Osteocyte (in vitro differentiated cells): Measurements from ENCODE around the gene LIN7B. TPM values are rescaled to one million over a fixed set of nuclear protein-coding genes. Genes with fewer than 3 reads are reported as not detected.

ENCODE experiments used
- DNase-seq: peaks from one replicate; pipeline ENCODE4 v3.0.0; 2021; ENCODE audit warnings: mixed read lengths; ENCODE audit not compliant: unreplicated experiment; ENCODE audit errors: extremely low spot score
- H3K27ac Mint-ChIP-seq: one replicate; pipeline ENCODE4 v1.8.0; 2021; ENCODE audit warnings: mild to moderate bottlenecking, mixed read lengths; ENCODE audit not compliant: unreplicated experiment
- H3K27me3 Mint-ChIP-seq: one replicate; pipeline ENCODE4 v1.8.0; 2021; ENCODE audit warnings: mixed read lengths; ENCODE audit not compliant: unreplicated experiment
- H3K36me3 Mint-ChIP-seq: one replicate; pipeline ENCODE4 v1.8.0; 2021; ENCODE audit warnings: mixed read lengths; ENCODE audit not compliant: unreplicated experiment
- H3K4me1 Mint-ChIP-seq: one replicate; pipeline ENCODE4 v1.8.0; 2021; ENCODE audit warnings: mixed read lengths; ENCODE audit not compliant: unreplicated experiment
- H3K4me3 Mint-ChIP-seq: one replicate; pipeline ENCODE4 v1.8.0; 2021; ENCODE audit warnings: mild to moderate bottlenecking, moderate library complexity, mixed read lengths; ENCODE audit not compliant: unreplicated experiment
- H3K9me3 Mint-ChIP-seq: one replicate; pipeline ENCODE4 v1.8.0; 2021; ENCODE audit warnings: mixed read lengths; ENCODE audit not compliant: unreplicated experiment
- CTCF ChIP-seq: fragments of 200-600 bp; sonication (generic); IDR thresholded peaks from 2 replicates; pipeline ENCODE4 v1.5.0; 2021; ENCODE audit warnings: antibody characterized with exemption, mild to moderate bottlenecking, moderate library complexity
- total RNA-seq: library from RNA; stranded (reverse); gene quantifications from 2 replicates; pipeline ENCODE4 v1.2.1, GENCODE V29; 2021

The LIN7B gene
- total RNA-seq, 1 donor from 2014 or later, result 9.9 TPM

DNA sequence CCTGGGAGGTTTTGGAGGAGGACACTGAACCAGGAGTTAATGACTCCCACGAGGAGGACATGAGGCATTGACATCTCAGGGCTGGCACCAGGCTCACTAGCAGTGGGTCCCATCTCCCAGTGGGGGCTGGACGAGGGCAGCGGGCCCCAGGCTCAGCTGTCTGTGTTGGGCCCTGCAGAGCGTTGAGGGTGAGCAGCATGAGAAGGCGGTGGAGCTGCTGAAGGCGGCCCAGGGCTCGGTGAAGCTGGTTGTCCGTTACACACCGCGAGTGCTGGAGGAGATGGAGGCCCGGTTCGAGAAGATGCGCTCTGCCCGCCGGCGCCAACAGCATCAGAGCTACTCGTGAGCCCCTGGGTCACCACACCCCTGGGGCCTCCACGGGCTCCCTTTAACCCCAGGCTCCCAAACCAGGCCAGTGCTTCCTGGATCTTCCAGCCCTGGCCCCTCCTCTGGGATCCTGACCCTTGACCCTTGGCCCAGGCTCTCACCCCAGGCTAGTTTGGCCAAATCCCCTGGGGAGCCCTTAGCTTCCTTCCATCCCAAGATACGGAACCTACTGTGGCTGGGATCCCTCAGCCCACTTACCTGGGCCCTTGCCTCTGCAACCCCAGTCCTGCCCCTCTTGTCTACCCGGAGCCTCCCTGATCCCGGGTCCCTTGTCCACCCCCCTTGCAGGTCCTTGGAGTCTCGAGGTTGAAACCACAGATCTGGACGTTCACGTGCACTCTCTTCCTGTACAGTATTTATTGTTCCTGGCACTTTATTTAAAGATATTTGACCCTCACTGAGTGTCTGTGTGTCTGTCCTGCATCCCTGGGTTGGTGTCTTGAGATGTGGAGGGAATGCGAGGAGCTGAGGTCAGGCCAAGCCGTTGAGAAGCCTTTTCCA lies 3.8 kb downstream of the LIN7B start:
- no peaks in the 10 kb centered on the region for H3K36me3 Mint-ChIP-seq
- no peak for TF ChIP-seq CTCF
- no peak for DNase-seq
- H3K4me3 Mint-ChIP-seq, result peak overlapping the region; percentile 80
- no peaks in the 10 kb centered on the region for H3K9me3 Mint-ChIP-seq
- no peaks in the 10 kb centered on the region for H3K27me3 Mint-ChIP-seq
- peaks cover 30% of the 10 kb centered on the region for H3K4me1 Mint-ChIP-seq
- H3K27ac Mint-ChIP-seq, result peak overlapping the region; percentile 84

GRCh38 chr19:49118565-49119410 lies 4.6 kb downstream of the LIN7B start, which contains the start of gene C19orf73:
Gene C19orf73 (minus strand): TSS chr19:49119143. CDS start chr19:49119022, 121 bp downstream.
- peak within 1 kb of the TSS; percentile 84 for H3K27ac Mint-ChIP-seq
- TF ChIP-seq CTCF, result peak; percentile 17
- H3K4me1 Mint-ChIP-seq, result peaks cover 26% of the 10 kb centered on the region
- DNase-seq, result peak; percentile 99
- no peaks in the 10 kb centered on the region for H3K36me3 Mint-ChIP-seq
- H3K27me3 Mint-ChIP-seq, result no peaks in the 10 kb centered on the region
- no peaks in the 10 kb centered on the region for H3K9me3 Mint-ChIP-seq
- H3K4me3 Mint-ChIP-seq, result peak within 1 kb of the TSS; percentile 83

DNA sequence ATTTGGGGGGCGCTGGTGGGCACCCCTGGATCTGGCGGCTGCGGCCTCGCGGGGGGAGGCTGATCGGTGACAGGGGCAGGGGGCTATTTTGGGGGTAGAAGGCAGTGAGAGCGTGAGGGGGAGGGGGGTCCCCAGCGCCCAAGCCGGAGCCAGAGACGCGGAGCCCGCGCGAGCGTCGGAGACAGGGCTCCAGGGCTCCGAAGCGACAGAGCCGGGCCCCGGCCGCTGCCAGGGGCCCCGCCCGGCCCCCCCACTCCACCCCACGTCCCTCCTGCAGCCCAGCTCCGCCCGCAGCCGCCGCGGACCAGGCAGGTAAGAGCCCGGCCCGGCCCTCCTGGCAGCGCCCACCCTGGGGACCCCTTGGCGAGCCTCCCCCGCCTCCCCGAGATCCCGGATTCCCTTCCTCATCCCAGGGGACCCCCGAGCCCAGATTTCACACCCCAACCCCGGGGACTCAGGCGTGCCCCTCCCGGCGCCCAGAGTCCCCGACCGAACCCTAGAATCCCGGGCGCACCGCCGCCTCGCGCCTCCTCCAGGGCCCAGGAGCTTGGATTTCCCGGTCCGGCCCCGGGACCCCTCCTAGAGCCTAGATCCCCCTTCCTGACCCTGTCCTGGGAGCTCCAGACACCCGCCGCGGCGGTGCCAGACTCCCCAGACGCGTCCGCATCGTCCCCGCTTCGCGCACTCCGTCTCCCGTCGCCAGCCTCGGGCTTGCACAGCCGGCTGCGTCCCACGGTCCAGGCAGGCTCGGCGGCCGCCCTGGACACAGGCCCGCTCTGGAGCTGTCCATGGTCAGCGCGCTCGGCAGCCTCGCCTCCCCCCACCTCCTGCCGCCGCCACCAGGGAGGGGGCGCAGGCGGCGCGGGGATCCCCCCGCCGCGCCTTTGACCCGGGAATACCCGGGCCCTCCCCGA lies 5.5 kb downstream of the LIN7B start, which contains the start of gene PPFIA3:
TSS of gene PPFIA3 (plus strand) at position 134 of the 914 bp plus-strand sequence. CDS start 8,330 bp downstream, outside the sequence.
- H3K27me3 Mint-ChIP-seq, result no peaks in the 10 kb centered on the region
- H3K27ac Mint-ChIP-seq, result peak within 1 kb of the TSS; percentile 84
- H3K36me3 Mint-ChIP-seq, result no peaks in the 10 kb centered on the region
- TF ChIP-seq CTCF, result no peak
- peak; percentile 92 for DNase-seq
- H3K4me1 Mint-ChIP-seq, result peaks cover 23% of the 10 kb centered on the region
- H3K9me3 Mint-ChIP-seq, result no peaks in the 10 kb centered on the region
- H3K4me3 Mint-ChIP-seq, result peak within 1 kb of the TSS; percentile 83

GRCh38 chr19:49120325-49120683 lies 6.1 kb downstream of the LIN7B start:
- Mint-ChIP-seq H3K4me1 (peaks cover 23% of the 10 kb centered on the region), H3K27me3 (no peaks in the 10 kb centered on the region), H3K4me3 (peak overlapping the region; percentile 22), H3K9me3 (no peaks in the 10 kb centered on the region), H3K36me3 (no peaks in the 10 kb centered on the region), H3K27ac (no peak overlapping the region)
- TF ChIP-seq CTCF, result no peak
- DNase-seq, result no peak
